ENCODE data around the gene MC5R. TPM values are rescaled to one million over a fixed set of nuclear protein-coding genes. Genes with fewer than 3 reads are reported as not detected.
A peak's percentile ranks its signal among the peaks of the same experiment; 100 is the strongest.

The MC5R gene
- under 1 TPM in 1 of 2 experiments, not detected in 1; 0.17 TPM for total RNA-seq

DNA sequence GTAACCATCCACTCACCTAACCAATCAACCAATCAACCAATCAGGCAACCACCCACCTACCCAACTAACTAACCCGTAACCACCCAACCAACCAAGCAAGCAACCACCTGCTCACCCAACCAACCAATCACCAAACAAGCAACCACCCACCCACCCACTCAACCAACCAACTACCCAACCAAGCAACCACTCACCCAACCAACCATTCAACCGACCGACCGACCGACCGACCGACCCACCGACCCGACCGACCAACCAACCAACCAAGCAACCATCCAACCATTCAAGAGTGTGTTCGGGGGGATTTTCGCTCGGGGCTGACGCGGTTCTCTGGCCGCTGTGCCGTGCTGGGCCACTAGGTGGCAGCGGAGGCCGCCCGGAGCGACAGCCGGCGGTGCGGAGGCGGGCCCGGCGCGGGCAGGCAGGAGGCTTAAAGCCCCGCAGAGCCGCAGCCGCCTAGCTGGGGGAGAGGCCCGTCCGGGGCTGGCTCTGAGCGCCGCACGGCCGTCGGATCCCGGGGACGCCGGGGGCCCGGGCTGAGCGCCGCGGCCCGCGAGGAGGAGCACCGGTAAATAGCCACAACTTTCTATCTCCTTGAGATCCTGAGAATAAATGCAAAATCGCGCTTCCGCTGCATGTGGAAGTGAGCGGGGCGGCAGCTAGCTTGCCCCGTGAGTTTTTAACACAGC lies at the start of gene MC5R:
Gene MC5R (plus strand): TSS at position 443 of the 689 bp plus-strand sequence. CDS start 1,617 bp downstream, outside the sequence.
- ATAC-seq (ENCODE audit: low read depth) (peak; percentile 95), DNase-seq (peak; percentile 90)
- Mint-ChIP-seq H3K27me3 (peaks cover 22% of the 10 kb centered on the region), H3K4me1 (peaks cover 12% of the 10 kb centered on the region), H3K36me3 (no peaks in the 10 kb centered on the region), H3K27ac (peak within 1 kb of the TSS; percentile 60), H3K9me3 (no peaks in the 10 kb centered on the region), H3K4me3 (peak within 1 kb of the TSS; percentile 68)
- POLR2A ChIA-PET, result no interaction called here

- Mint-ChIP-seq H3K36me3 (no peaks in the 10 kb centered on the region), H3K9me3 (peaks cover 3% of the 10 kb centered on the region), H3K27me3 (peaks cover 16% of the 10 kb centered on the region), H3K4me1 (no peaks in the 10 kb centered on the region), H3K27ac (no peak overlapping the region), H3K4me3 (no peak overlapping the region)
- POLR2A ChIA-PET, result no interaction called here
- ATAC-seq (ENCODE audit: low read depth), result no peak
- DNase-seq, result no peak
Measured at GRCh38 chr18:13775058-13775457, 48.9 kb upstream of the MC5R start.

GRCh38 chr18:13791181-13791580 lies 32.8 kb upstream of the MC5R start:
- no peak for ATAC-seq (ENCODE audit: low read depth)
- POLR2A ChIA-PET, result no interaction called here
- Mint-ChIP-seq H3K27me3 (peaks cover 35% of the 10 kb centered on the region), H3K36me3 (no peaks in the 10 kb centered on the region), H3K4me3 (no peak overlapping the region), H3K4me1 (no peaks in the 10 kb centered on the region), H3K9me3 (no peaks in the 10 kb centered on the region), H3K27ac (no peak overlapping the region)
- no peak for DNase-seq

GRCh38 chr18:13793819-13794218 lies 30.1 kb upstream of the MC5R start:
- Mint-ChIP-seq H3K36me3 (no peaks in the 10 kb centered on the region), H3K27ac (no peak overlapping the region), H3K4me1 (no peaks in the 10 kb centered on the region), H3K9me3 (no peaks in the 10 kb centered on the region), H3K4me3 (no peak overlapping the region), H3K27me3 (peaks cover 33% of the 10 kb centered on the region)
- POLR2A ChIA-PET, result no interaction called here
- no peak for DNase-seq
- ATAC-seq (ENCODE audit: low read depth), result no peak

- POLR2A ChIA-PET, result no interaction called here
- Mint-ChIP-seq H3K4me1 (peaks cover 4% of the 10 kb centered on the region), H3K27me3 (peaks cover 35% of the 10 kb centered on the region), H3K36me3 (no peaks in the 10 kb centered on the region), H3K4me3 (no peak overlapping the region), H3K27ac (no peak overlapping the region), H3K9me3 (no peaks in the 10 kb centered on the region)
- ATAC-seq (ENCODE audit: low read depth) (no peak), DNase-seq (no peak)
Measured at GRCh38 chr18:13796515-13796914, 27.4 kb upstream of the MC5R start.

DNA sequence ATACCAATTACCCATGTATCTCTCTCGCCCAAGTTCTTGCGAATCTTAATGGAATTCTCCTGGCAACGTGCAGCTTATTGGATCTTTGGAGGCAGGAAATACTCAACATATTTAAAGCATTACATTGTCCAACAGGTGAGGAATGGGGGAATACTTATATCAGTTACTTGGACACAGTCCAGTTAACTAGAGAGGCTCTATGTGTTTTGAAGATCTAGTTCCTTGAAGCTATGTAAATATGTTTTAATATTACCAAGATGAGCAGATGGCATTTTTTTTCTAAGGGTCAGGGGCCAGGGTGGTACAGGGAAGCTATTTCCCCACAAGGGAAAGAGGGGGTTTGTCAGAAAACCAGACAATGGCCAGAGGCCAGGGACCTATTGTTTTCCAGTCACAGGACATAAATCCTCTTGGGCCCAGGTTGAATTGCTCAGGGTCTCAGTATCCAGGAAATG lies 26.8 kb upstream of the MC5R start:
- Mint-ChIP-seq H3K4me1 (peaks cover 4% of the 10 kb centered on the region), H3K27me3 (peaks cover 32% of the 10 kb centered on the region), H3K36me3 (no peaks in the 10 kb centered on the region), H3K4me3 (no peak overlapping the region), H3K27ac (no peak overlapping the region), H3K9me3 (no peaks in the 10 kb centered on the region)
- DNase-seq (no peak), ATAC-seq (ENCODE audit: low read depth) (no peak)
- POLR2A ChIA-PET, result no interaction called here

GRCh38 chr18:13799396-13799795 lies 24.6 kb upstream of the MC5R start:
- H3K36me3 Mint-ChIP-seq, result no peaks in the 10 kb centered on the region
- peaks cover 4% of the 10 kb centered on the region for H3K4me1 Mint-ChIP-seq
- no peaks in the 10 kb centered on the region for H3K9me3 Mint-ChIP-seq
- ATAC-seq (ENCODE audit: low read depth), result no peak
- no peak overlapping the region for H3K27ac Mint-ChIP-seq
- H3K27me3 Mint-ChIP-seq, result peaks cover 41% of the 10 kb centered on the region
- H3K4me3 Mint-ChIP-seq, result no peak overlapping the region
- DNase-seq, result no peak
- POLR2A ChIA-PET, result no interaction called here

DNA sequence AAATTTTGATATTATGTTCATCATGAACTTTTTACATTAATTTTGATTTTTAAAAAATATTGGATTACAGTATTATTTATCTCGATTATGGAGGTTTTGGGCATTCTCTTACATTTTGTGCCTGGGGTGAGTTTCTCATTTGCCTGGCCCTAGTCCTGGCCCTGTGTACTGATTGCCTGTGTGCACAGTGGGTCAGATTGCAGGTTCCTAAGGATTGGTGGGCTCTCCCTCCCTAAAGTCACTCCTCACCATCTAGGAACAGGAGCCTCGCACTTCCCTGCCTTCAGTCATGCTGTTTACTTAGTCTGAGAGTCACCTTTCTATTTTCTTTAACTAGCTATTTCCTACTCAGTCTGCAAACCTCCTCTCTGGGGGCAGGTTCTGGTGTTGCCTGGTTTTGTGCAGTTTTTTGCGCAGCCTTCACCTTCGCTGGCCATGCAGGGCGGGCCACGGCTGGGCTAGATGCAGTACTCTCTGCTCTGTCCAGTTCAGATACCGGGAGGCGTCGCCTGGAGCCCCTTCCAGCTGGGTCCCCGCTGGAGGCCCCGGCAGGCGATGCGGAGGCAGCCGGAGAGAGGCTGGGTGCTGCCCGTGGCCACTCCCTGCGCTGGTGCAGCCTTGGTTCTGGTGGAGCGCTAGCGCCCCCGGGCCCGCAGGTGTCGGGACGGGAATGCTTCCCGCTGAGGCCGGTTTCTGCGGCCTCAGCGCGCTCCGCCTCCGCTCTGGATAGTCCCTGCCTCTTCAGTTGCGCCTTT lies 23.3 kb upstream of the MC5R start:
- Mint-ChIP-seq H3K9me3 (peaks cover 1% of the 10 kb centered on the region), H3K4me1 (peaks cover 4% of the 10 kb centered on the region), H3K4me3 (peak overlapping the region; percentile 56), H3K27me3 (peaks cover 47% of the 10 kb centered on the region), H3K27ac (no peak overlapping the region), H3K36me3 (no peaks in the 10 kb centered on the region)
- POLR2A ChIA-PET, result no interaction called here
- ATAC-seq (ENCODE audit: low read depth), result peak; percentile 92
- DNase-seq, result peak; percentile 66

DNA sequence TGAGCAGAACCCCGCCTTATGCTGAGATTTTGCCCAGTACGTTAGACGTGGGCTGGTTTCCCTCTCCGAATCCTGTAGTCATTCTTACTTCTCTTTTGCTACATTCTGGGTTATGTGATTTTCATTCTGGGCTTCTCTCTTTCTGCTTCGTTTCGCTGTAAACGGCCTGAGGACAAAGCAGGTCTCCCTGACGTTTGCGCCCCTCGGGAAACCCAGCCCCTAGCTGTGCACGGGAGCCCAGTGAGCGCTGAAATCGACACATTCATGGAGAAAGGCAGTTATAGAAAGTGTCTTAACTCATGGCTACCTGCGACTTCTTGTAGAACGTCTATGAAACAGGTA lies 22.7 kb upstream of the MC5R start:
- peak overlapping the region; percentile 41 for H3K4me3 Mint-ChIP-seq
- peaks cover 4% of the 10 kb centered on the region for H3K4me1 Mint-ChIP-seq
- POLR2A ChIA-PET, result no interaction called here
- no peak overlapping the region for H3K27ac Mint-ChIP-seq
- H3K27me3 Mint-ChIP-seq, result peaks cover 46% of the 10 kb centered on the region
- no peaks in the 10 kb centered on the region for H3K36me3 Mint-ChIP-seq
- H3K9me3 Mint-ChIP-seq, result peaks cover 1% of the 10 kb centered on the region
- no peak for ATAC-seq (ENCODE audit: low read depth)
- DNase-seq, result no peak

DNA sequence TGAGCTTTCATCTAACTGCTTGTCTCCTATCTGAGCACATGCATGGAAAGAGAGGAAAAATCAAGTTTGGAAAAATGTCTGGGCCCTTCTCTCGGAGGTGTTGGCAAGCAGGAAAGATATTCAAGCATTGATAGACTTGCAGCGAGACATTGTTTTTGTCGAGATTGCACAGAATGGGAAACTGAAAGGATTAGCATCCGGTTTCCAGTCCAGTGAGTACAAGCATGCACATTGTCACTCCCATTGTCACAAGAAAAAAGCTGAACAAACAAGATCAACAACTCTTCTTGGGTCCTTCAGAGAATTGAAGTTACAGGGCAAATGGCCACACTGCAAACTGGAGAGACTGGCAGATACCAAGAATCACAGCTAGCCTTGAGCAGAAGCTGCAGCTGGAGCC lies 19.6 kb upstream of the MC5R start:
- peaks cover 41% of the 10 kb centered on the region for H3K27me3 Mint-ChIP-seq
- H3K4me1 Mint-ChIP-seq, result peaks cover 4% of the 10 kb centered on the region
- no peak overlapping the region for H3K4me3 Mint-ChIP-seq
- H3K36me3 Mint-ChIP-seq, result no peaks in the 10 kb centered on the region
- POLR2A ChIA-PET, result no interaction called here
- DNase-seq (no peak), ATAC-seq (ENCODE audit: low read depth) (no peak)
- H3K9me3 Mint-ChIP-seq, result peaks cover 1% of the 10 kb centered on the region
- no peak overlapping the region for H3K27ac Mint-ChIP-seq

- H3K36me3 Mint-ChIP-seq, result no peaks in the 10 kb centered on the region
- peaks cover 1% of the 10 kb centered on the region for H3K9me3 Mint-ChIP-seq
- POLR2A ChIA-PET, result no interaction called here
- DNase-seq, result no peak
- no peak overlapping the region for H3K27ac Mint-ChIP-seq
- H3K4me3 Mint-ChIP-seq, result no peak overlapping the region
- no peak for ATAC-seq (ENCODE audit: low read depth)
- peaks cover 19% of the 10 kb centered on the region for H3K27me3 Mint-ChIP-seq
- no peaks in the 10 kb centered on the region for H3K4me1 Mint-ChIP-seq
Measured at GRCh38 chr18:13808294-13809042, 15.5 kb upstream of the MC5R start.

- Mint-ChIP-seq H3K9me3 (peaks cover 1% of the 10 kb centered on the region), H3K36me3 (no peaks in the 10 kb centered on the region), H3K27me3 (peaks cover 18% of the 10 kb centered on the region), H3K27ac (no peak overlapping the region), H3K4me3 (no peak overlapping the region), H3K4me1 (no peaks in the 10 kb centered on the region)
- DNase-seq (no peak), ATAC-seq (ENCODE audit: low read depth) (no peak)
- POLR2A ChIA-PET, result no interaction called here
Measured at GRCh38 chr18:13809043-13809430, 14.9 kb upstream of the MC5R start.

GRCh38 chr18:13809531-13810255 lies 14.3 kb upstream of the MC5R start:
- POLR2A ChIA-PET, result no interaction called here
- H3K36me3 Mint-ChIP-seq, result no peaks in the 10 kb centered on the region
- peaks cover 11% of the 10 kb centered on the region for H3K27me3 Mint-ChIP-seq
- H3K4me3 Mint-ChIP-seq, result no peak overlapping the region
- ATAC-seq (ENCODE audit: low read depth) (no peak), DNase-seq (no peak)
- no peaks in the 10 kb centered on the region for H3K4me1 Mint-ChIP-seq
- H3K9me3 Mint-ChIP-seq, result peaks cover 1% of the 10 kb centered on the region
- no peak overlapping the region for H3K27ac Mint-ChIP-seq
